Uterus (tissue), 2 donors: Measurements from ENCODE around the gene GPBP1L1.

ENCODE experiments used
- POLR2A ChIP-seq, 2 donors: fragments of 450-650 bp; IDR thresholded peaks; one replicate each; pipeline ENCODE4 v1.6.1; 2016; ENCODE audit warnings: antibody characterized with exemption in 2 of 2, mild to moderate bottlenecking in 1 of 2, moderate library complexity in 1 of 2
- TF ChIP-seq, protein P1 (sequence below), 4 experiments: fragments of 200-600 bp in 2 of 4; fragments of 450-650 bp in 2 of 4; sonication (generic) in 2 of 4; IDR thresholded peaks; one replicate each; pipeline ENCODE4 v1.5.1; 2016 to 2019; ENCODE audit warnings: antibody characterized with exemption in 4 of 4, mild to moderate bottlenecking in 2 of 4, moderate library complexity in 1 of 4

- TF ChIP-seq POLR2A (IDR thresholded peaks at IDR 0.05), result no peak
- TF ChIP-seq, protein P1, sequence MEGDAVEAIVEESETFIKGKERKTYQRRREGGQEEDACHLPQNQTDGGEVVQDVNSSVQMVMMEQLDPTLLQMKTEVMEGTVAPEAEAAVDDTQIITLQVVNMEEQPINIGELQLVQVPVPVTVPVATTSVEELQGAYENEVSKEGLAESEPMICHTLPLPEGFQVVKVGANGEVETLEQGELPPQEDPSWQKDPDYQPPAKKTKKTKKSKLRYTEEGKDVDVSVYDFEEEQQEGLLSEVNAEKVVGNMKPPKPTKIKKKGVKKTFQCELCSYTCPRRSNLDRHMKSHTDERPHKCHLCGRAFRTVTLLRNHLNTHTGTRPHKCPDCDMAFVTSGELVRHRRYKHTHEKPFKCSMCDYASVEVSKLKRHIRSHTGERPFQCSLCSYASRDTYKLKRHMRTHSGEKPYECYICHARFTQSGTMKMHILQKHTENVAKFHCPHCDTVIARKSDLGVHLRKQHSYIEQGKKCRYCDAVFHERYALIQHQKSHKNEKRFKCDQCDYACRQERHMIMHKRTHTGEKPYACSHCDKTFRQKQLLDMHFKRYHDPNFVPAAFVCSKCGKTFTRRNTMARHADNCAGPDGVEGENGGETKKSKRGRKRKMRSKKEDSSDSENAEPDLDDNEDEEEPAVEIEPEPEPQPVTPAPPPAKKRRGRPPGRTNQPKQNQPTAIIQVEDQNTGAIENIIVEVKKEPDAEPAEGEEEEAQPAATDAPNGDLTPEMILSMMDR (IDR thresholded peaks at IDR 0.05), result no peak
These were observed 8.5 kb upstream of the GPBP1L1 start for GRCh38 chr1:45694823-45695222.
